ENCODE results near the gene LNX2.

Gene LNX2

DNA sequence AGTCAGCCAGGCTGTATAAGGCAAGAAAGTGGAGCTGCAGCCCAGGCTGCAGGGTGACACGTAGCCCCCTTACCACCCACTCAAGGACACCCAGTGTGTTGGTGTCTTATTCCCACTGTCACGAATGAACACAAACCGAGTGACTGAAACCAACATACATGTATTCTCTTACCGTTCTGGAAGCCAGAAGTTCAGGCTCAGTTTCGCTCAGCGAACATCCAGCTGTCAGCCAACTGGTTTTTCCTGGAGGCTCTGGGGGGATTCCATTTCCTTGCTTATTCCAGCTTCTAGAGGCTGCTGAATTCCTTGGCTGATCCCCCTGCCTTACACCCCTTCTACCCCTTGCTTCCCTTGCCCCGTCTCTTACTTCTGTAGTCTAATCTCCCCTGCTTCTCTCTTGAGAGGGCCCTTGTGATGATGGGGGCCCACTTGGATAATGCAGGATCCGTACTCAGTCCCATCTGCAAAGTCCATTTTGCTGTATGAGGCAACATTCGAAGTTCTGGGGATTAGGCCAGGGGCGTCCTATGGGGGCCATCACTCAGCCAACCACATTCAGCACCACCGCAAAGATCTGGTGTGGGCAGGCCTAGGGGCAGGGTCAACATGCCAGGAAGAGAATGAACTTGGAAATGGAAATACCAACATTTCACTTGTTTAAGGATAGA, 122.6 kb downstream of the LNX2 start:
- DNase-seq = no peak

DNA sequence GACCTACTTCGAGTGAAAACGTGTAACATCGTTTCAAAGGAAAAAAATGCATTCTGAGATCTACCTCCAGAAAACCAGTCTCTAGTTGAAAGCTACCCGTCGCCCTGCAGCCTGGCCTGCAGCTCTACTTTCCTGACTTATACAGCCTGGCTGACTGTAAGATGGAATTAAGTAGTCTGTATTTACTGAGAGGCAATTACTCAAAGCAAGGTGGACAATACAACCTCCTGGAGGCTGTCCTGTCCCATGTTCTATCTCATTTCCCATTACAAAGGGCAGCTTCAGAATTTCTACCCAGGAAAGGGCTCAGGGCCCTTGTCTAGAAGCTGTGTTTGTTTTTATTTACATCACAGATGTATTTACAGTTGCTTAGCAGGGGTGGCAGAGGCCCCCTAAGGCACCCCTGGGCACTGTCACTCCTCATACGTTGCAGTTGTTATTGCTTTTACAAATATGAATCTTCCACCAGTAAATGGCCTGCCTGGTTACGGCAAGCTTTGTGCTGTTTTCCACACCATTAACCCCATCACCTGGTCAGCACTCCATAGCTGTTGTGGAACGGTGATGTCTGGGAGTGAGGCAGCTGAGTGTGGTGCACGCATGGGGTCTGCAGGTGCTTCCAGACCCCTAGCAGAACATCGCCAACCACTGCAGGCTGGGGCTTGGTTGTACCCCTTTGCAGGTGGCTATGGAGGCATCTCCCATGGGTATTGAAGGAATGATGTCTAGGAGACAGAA, 123.6 kb downstream of the LNX2 start:
- no peak for DNase-seq

DNA sequence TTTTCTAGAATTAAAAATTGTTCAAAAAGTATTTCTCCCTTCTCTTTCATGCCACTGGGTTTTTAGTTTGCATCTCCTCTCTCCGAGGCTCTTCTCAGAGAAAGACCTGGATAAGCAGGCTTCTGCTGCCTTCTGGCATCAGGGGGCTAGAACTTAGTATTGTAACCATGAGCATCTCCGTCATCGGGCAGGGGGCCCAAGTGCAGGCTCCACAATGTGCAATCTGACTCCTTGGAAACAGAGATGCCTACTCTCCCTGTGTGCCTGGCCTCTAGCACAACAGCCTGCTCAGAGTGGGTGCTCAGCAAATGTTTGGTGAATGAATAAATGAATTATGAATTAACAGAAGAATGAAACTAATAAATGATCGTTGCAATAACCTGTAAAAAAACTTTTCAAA, 124.3 kb downstream of the LNX2 start:
- no peak for DNase-seq

All from cortex of kidney (tissue), 1 donor.